Sigmoid colon (tissue), 7 donors: Measurements from ENCODE around the gene CLPTM1. TPM values are rescaled to one million over a fixed set of nuclear protein-coding genes. Genes with fewer than 3 reads are reported as not detected.
"Not testable (repeated sequence)": the region's sequence is repeated elsewhere in the genome, so short reads cannot be mapped to it uniquely, and the experiment has no call there.

Experiments
- DNase-seq: peaks from one replicate; pipeline ENCODE4 v3.0.0-alpha.2; 2019
- H3K27ac ChIP-seq, 4 donors: fragments of 200-600 bp; sonication (generic); one replicate each; pipeline ENCODE4 v1.5.1; 2016 to 2019; ENCODE audit warnings: mild to moderate bottlenecking in 1 of 4
- H3K27me3 ChIP-seq, 3 donors: fragments of 200-600 bp; sonication (generic); one replicate each; pipeline ENCODE4 v1.5.1; 2019; ENCODE audit warnings: mild to moderate bottlenecking in 1 of 3
- H3K36me3 ChIP-seq, 4 donors: fragments of 200-600 bp; sonication (generic); one replicate each; pipeline ENCODE4 v1.5.1; 2016 to 2019
- H3K4me1 ChIP-seq, 4 donors: fragments of 200-600 bp; sonication (generic); one replicate each; pipeline ENCODE4 v1.5.1; 2017 to 2019
- H3K4me3 ChIP-seq, 4 donors: fragments of 200-600 bp; sonication (generic); one replicate each; pipeline ENCODE4 v1.5.1; 2017 to 2019; ENCODE audit warnings: mild to moderate bottlenecking in 2 of 4, moderate library complexity in 1 of 4
- H3K9me3 ChIP-seq, 4 donors: fragments of 200-600 bp in 3 of 4; sonication (generic) in 3 of 4; one replicate each; pipeline versions ENCODE4 v1.5.1 to v1.6.1; 2013 to 2019
- EP300 ChIP-seq, 4 donors: sonication (generic); formaldehyde crosslinking; IDR thresholded peaks; one replicate each; pipeline ENCODE4 v1.6.1; 2017; ENCODE audit warnings: antibody characterized with exemption in 4 of 4
- POLR2A ChIP-seq, 2 donors: fragments of 450-650 bp; IDR thresholded peaks; one replicate each; pipeline ENCODE4 v1.6.1; 2016; ENCODE audit warnings: antibody characterized with exemption in 2 of 2, mild to moderate bottlenecking in 2 of 2, moderate library complexity in 2 of 2
- POLR2AphosphoS5 ChIP-seq, 4 donors: sonication (generic); formaldehyde crosslinking; IDR thresholded peaks; one replicate each; pipeline ENCODE4 v1.6.1; 2017; ENCODE audit warnings: antibody characterized with exemption in 4 of 4
- WGBS, 2 donors: extraction: QIAGEN DNeasy Blood & Tissue Kit; methylation state at CpG; one replicate each; pipeline ENCODE4 v1.1.7; 2013; 5-methylcytosine and 5-hydroxymethylcytosine counted together
- intact Hi-C: fragments of 100-400 bp; cut with DNase I; formaldehyde crosslinking; loops from one replicate; pipeline ENCODE4 v1.15.1; 2023
- polyA plus RNA-seq, 3 donors: library from polyadenylated mRNA; stranded (reverse); fragments of 200-250 nt; gene quantifications; one replicate each; pipeline ENCODE4 v1.2.3, GENCODE V29; 2013
- total RNA-seq, 4 donors: library from RNA; depleted of rRNA; stranded (reverse); fragments of >200 nt; gene quantifications; one replicate each; pipeline ENCODE4 v1.1.0, GENCODE V29; 2016
- TF ChIP-seq, protein P1 (sequence below), 4 experiments: fragments of 450-650 bp in 3 of 4; fragments of 200-600 bp in 1 of 4; IDR thresholded peaks; one replicate each; pipeline ENCODE4 v1.5.1; 2016 to 2019; ENCODE audit warnings: antibody characterized with exemption in 4 of 4, mild to moderate bottlenecking in 3 of 4, moderate library complexity in 2 of 4
- donor health status: healthy with polysubstance abuse.
- donor health status: Bipolar disorder and iron deficiency.
- donor health status: healthy.

The CLPTM1 gene
- total and polyA plus RNA-seq, 7 donors: 22.2 to 94.0 (median 43.2) TPM

DNA sequence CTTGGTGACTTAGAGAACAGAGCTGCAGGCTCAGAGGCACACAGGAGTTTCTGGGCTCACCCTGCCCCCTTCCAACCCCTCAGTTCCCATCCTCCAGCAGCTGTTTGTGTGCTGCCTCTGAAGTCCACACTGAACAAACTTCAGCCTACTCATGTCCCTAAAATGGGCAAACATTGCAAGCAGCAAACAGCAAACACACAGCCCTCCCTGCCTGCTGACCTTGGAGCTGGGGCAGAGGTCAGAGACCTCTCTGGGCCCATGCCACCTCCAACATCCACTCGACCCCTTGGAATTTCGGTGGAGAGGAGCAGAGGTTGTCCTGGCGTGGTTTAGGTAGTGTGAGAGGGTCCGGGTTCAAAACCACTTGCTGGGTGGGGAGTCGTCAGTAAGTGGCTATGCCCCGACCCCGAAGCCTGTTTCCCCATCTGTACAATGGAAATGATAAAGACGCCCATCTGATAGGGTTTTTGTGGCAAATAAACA, 30.9 kb upstream of the CLPTM1 start:
- intact Hi-C loops: no loop called here
- H3K36me3 ChIP-seq: no peaks in the 10 kb centered on the region
- H3K27me3 ChIP-seq: no peaks in the 10 kb centered on the region
- H3K27ac ChIP-seq: peak overlapping the region in 2 of 4 donors; percentile 14 to 55
- WGBS, 2 donors: 69 to 75% methylated on average over 8 of the region's 8 CpGs
- H3K4me1 ChIP-seq: peaks cover 0 to 13% (median 9%) of the 10 kb centered on the region in 4 donors
- H3K9me3 ChIP-seq: no peaks in the 10 kb centered on the region
- DNase-seq: no peak
- no peak overlapping the region for H3K4me3 ChIP-seq
- TF ChIP-seq POLR2AphosphoS5 (IDR thresholded peaks at IDR 0.05) (no peak), EP300 (IDR thresholded peaks at IDR 0.05) (no peak), POLR2A (IDR thresholded peaks at IDR 0.05) (no peak)
- TF ChIP-seq, protein P1, sequence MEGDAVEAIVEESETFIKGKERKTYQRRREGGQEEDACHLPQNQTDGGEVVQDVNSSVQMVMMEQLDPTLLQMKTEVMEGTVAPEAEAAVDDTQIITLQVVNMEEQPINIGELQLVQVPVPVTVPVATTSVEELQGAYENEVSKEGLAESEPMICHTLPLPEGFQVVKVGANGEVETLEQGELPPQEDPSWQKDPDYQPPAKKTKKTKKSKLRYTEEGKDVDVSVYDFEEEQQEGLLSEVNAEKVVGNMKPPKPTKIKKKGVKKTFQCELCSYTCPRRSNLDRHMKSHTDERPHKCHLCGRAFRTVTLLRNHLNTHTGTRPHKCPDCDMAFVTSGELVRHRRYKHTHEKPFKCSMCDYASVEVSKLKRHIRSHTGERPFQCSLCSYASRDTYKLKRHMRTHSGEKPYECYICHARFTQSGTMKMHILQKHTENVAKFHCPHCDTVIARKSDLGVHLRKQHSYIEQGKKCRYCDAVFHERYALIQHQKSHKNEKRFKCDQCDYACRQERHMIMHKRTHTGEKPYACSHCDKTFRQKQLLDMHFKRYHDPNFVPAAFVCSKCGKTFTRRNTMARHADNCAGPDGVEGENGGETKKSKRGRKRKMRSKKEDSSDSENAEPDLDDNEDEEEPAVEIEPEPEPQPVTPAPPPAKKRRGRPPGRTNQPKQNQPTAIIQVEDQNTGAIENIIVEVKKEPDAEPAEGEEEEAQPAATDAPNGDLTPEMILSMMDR (IDR thresholded peaks at IDR 0.05): no peak

DNA sequence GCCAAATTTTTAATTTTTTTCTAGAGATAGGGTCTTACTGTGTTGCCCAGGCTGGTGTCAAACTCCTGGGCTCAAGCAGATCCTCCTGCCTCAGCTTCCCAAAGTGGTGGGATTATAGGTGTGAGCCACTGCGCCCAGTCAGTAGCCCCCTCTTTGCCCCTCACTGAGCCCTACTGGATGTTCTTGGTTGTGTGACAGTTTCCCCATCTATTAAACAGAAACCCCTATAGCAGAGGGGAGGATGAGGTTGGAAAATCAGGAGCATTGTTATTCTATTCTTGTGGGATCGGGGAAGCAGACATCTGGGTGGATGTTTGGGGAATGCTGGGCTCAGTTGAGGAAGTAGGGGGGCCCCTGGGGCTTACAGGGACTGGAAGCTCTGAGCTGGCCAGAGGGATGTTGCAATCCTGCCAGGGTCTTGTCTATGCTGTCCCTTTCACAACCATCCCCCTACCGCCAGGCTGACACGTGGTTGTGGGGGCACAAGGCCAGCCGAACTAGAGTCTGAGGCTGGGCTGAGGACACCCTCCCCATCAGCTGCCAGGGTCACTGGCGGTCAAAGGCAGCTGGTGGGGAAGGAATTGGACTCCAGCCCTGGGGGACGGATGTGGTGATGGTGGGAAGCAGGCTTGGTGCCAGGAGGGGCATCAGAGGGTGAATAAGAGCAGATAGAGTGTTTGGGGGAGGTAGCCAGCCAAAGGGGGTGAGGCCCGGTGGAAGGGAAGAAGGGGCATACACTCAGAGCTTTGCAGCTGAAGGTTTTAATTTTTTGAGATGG, 29.9 kb upstream of the CLPTM1 start:
- Histone ChIP-seq H3K9me3 (no peaks in the 10 kb centered on the region), H3K36me3 (no peaks in the 10 kb centered on the region), H3K4me3 (no peak overlapping the region), H3K27ac (peak overlapping the region; percentile 14 to 55 (median 18)), H3K27me3 (no peaks in the 10 kb centered on the region), H3K4me1 (peaks cover 0 to 13% (median 9%) of the 10 kb centered on the region in 4 donors)
- DNase-seq: peak; percentile 92
- intact Hi-C loops: no loop called here
- peak in 3 of 4 donors; percentile 20 to 43 (median 32) for TF ChIP-seq POLR2AphosphoS5 (IDR thresholded peaks at IDR 0.05)
- TF ChIP-seq, protein P1 (IDR thresholded peaks at IDR 0.05): no peak
- 42 to 67% methylated on average over 8 of the region's 8 CpGs for WGBS, 2 donors

DNA sequence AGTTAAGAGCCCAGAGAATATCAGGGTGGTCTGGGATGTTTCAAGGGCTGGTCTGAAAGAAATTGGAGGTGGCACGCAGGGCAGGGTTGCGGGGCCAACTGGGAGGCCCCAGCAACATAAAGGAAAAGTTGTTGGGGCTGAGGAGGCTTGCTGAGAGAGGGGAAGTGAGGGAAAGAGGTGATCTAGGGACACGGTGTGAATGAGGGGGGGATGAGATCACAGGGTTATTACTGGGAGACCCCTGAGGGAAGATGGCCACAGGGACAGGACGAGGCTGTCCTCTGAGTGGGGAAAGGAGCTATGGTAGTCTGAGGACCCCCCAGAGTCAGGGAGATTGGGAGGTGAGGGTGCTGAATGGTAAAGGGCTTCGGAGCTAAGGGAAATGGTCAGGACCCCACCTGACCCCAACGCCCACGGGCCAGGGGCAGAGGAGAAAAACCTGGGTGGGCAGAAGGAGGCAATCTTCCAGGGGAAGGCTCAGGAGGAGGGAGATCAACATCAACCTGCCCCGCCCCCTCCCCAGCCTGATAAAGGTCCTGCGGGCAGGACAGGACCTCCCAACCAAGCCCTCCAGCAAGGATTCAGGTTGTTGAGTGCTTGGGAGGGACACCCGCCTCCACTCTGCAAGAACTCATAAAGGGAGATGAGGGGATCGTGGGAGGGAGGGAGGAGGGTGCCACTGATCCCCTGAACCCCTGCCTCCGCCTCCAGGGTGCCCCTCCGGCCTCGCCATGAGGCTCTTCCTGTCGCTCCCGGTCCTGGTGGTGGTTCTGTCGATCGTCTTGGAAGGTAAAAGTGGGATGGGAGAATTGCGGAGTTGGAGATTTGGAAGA, 28.7 kb upstream of the CLPTM1 start:
- DNase-seq, H3K27ac ChIP-seq, H3K36me3 ChIP-seq, H3K9me3 ChIP-seq, intact Hi-C loops, H3K27me3 ChIP-seq: not testable (repeated sequence)
- Histone ChIP-seq H3K4me3 (peak overlapping the region in 1 of 4 donors; percentile 34), H3K4me1 (peaks cover 0 to 13% (median 9%) of the 10 kb centered on the region in 4 donors)
- WGBS, 2 donors: 36 to 49% methylated on average over 19 of the region's 19 CpGs

DNA sequence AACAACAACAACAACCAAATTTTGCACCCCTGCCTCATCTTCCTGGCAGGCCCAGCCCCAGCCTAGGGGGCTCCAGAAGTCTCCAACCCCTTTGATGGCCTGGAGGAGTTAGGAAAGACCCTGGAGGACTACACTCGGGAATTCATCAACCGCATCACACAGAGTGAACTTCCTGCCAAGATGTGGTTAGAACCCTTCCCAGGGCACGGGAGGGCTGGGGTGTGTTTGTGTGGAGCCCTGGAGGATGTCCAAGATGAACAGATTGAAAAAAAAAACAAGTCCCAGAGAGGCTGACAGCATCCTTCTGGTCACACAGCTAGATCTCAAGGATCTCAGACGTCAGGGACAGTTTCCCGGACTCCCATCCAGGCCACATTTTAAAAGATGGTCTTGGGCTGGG, 27.4 kb upstream of the CLPTM1 start:
- intact Hi-C loops: no loop called here
- TF ChIP-seq EP300 (IDR thresholded peaks at IDR 0.05) (no peak), POLR2AphosphoS5 (IDR thresholded peaks at IDR 0.05) (no peak), POLR2A (IDR thresholded peaks at IDR 0.05) (no peak)
- TF ChIP-seq, protein P1 (IDR thresholded peaks at IDR 0.05): no peak
- 33 to 51% methylated on average over 5 of the region's 5 CpGs for WGBS, 2 donors
- Histone ChIP-seq H3K4me3 (no peak overlapping the region), H3K36me3 (no peaks in the 10 kb centered on the region), H3K27ac (no peak overlapping the region), H3K4me1 (peaks cover 0 to 13% (median 9%) of the 10 kb centered on the region in 4 donors), H3K27me3 (no peaks in the 10 kb centered on the region), H3K9me3 (no peaks in the 10 kb centered on the region)
- no peak for DNase-seq

DNA sequence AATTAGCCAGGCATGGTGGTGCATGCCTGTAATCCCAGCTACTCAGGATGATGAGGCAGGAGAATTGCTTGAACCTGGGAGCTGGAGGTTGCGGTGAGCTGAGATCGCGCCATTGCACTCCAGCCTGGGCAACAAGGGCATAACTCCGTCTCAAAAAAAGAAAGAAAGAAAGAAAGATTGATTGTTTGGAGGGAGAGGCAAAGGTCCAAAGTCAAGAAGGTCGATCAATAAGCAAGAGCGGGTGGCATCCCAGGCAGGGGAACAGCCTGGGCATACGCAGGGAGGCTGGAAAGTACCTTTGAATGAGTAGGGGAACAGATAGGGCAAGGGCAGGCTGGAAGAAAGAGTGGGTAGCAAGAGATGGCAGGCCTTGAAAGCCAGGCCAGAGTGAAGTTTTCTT, 25.1 kb upstream of the CLPTM1 start:
- no peak for TF ChIP-seq EP300 (IDR thresholded peaks at IDR 0.05)
- Histone ChIP-seq H3K27me3 (no peaks in the 10 kb centered on the region), H3K27ac (no peak overlapping the region), H3K4me1 (peaks cover 0 to 13% (median 9%) of the 10 kb centered on the region in 4 donors), H3K9me3 (no peaks in the 10 kb centered on the region), H3K36me3 (no peaks in the 10 kb centered on the region), H3K4me3 (no peak overlapping the region)
- 81 to 90% methylated on average over 7 of the region's 7 CpGs for WGBS, 2 donors
- DNase-seq: no peak
- intact Hi-C loops: no loop called here
